ENCODE results near the gene PAOX. TPM values are rescaled to one million over a fixed set of nuclear protein-coding genes. Genes with fewer than 3 reads are reported as not detected.

The PAOX gene
- total RNA-seq, 4 donors from 2014 or later = 7.1 to 14.5 (median 9.6) TPM

DNA sequence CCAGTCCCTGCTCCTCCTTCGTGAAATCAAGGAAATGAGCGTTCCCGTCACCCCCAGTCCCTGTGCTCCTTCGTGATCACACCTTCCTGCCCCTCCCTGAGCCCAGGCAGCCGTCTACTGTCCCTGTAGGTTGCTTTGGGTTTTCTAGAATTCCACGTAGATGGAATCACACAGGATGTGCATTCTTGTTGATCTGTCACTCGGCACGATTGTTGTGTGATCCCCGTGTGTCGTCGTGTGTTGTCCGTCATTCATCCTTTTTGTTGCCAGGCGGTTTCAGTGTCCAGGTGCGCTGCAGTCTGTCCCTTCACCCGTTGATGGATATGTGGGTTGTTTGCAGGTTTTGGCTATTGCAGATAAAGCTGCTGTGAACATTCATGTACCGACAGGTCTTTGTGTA lies 24.3 kb downstream of the PAOX start:
- WGBS, 2 donors (ENCODE audit: low coverage in 1 of 2) = 67 to 91% methylated on average over 6 to 14 of the region's 16 CpGs
- TF ChIP-seq CTCF (IDR thresholded peaks at IDR 0.05) = no peak
- Histone ChIP-seq H3K36me3 (peaks cover 0 to 97% of the 10 kb centered on the region in 2 donors), H3K27ac (no peak overlapping the region), H3K4me3 (no peak overlapping the region), H3K9me3 (no peaks in the 10 kb centered on the region), H3K27me3 (no peaks in the 10 kb centered on the region), H3K4me1 (no peaks in the 10 kb centered on the region)
- no peak for ATAC-seq

GRCh38 chr10:133403784-133404183 lies 24.7 kb downstream of the PAOX start:
- H3K4me1 ChIP-seq = no peaks in the 10 kb centered on the region
- no peaks in the 10 kb centered on the region for H3K27me3 ChIP-seq
- H3K4me3 ChIP-seq = no peak overlapping the region
- H3K27ac ChIP-seq = no peak overlapping the region
- TF ChIP-seq CTCF (IDR thresholded peaks at IDR 0.05) (no peak), POLR2AphosphoS5 (IDR thresholded peaks at IDR 0.05) (no peak), EP300 (IDR thresholded peaks at IDR 0.05) (no peak), POLR2A (IDR thresholded peaks at IDR 0.05) (no peak)
- ATAC-seq = no peak
- H3K9me3 ChIP-seq = no peaks in the 10 kb centered on the region
- H3K36me3 ChIP-seq = peaks cover 0 to 97% of the 10 kb centered on the region in 2 donors
- 89 to 90% methylated on average over 5 of the region's 5 CpGs for WGBS, 2 donors (ENCODE audit: low coverage in 1 of 2)

GRCh38 chr10:133405272-133405671 lies 26.2 kb downstream of the PAOX start:
- TF ChIP-seq POLR2A (IDR thresholded peaks at IDR 0.05) (no peak), POLR2AphosphoS5 (IDR thresholded peaks at IDR 0.05) (no peak), EP300 (IDR thresholded peaks at IDR 0.05) (no peak), CTCF (IDR thresholded peaks at IDR 0.05) (no peak)
- Histone ChIP-seq H3K36me3 (peaks cover 0 to 97% of the 10 kb centered on the region in 2 donors), H3K9me3 (peaks cover 0 to 3% (median 0%) of the 10 kb centered on the region in 3 donors), H3K4me1 (no peaks in the 10 kb centered on the region), H3K27me3 (no peaks in the 10 kb centered on the region), H3K27ac (no peak overlapping the region), H3K4me3 (no peak overlapping the region)
- 59% methylated on average over 2 of the region's 2 CpGs for WGBS, 2 donors (ENCODE audit: low coverage in 1 of 2)
- no peak for ATAC-seq

DNA sequence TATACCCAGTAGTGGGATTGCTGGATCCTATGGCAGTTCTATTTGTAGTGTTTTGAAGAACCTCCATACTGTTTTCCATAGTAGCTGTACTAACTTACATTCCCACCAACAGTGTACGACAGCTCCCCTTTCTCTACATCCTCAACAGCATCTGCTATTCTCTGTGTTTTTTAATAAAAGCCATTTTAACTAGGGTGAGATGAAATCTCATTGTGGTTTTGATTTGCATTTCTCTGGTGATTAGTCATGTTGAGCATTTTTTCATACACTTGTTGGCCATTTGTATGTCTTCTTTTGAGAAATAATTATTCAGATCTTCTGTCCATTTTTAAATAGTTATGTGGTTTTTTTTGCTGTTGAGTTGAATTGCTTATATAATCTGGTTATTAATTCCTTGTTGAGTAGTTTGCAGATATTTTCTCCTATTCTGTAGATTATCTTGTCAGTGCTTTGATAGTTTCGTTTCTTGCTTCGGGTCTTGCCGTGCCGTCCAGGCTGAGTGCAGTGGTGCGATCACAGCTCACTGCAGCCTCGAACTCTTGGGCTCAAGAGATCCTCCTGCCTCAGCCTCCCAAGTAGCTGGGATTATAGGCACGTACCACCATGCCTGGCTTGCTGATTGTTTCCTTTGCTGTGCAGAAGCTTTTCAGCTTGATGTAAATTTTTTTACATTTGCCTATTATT lies 26.9 kb downstream of the PAOX start:
- no peaks in the 10 kb centered on the region for H3K27me3 ChIP-seq
- ATAC-seq = no peak
- TF ChIP-seq POLR2AphosphoS5 (IDR thresholded peaks at IDR 0.05) (no peak), CTCF (IDR thresholded peaks at IDR 0.05) (no peak), POLR2A (IDR thresholded peaks at IDR 0.05) (no peak), EP300 (IDR thresholded peaks at IDR 0.05) (no peak)
- 94 to 97% methylated on average over 3 to 8 of the region's 8 CpGs for WGBS, 2 donors (ENCODE audit: low coverage in 1 of 2)
- no peaks in the 10 kb centered on the region for H3K4me1 ChIP-seq
- no peak overlapping the region for H3K4me3 ChIP-seq
- H3K27ac ChIP-seq = no peak overlapping the region
- peaks cover 0 to 97% of the 10 kb centered on the region in 2 donors for H3K36me3 ChIP-seq
- peaks cover 0 to 10% (median 0%) of the 10 kb centered on the region in 3 donors for H3K9me3 ChIP-seq
